Stimulated activated CD8-positive, alpha-beta memory T cell treated with anti-CD3 and anti-CD28 coated beads, Interleukin-7, amount 100 ng/mL, for 4 hours (primary cell): ENCODE data around the gene CALN1.

Experiments used
- DNase-seq, 2 donors: peaks; one replicate each; pipeline ENCODE4 v3.0.0-alpha.2; 2020; ENCODE audit warnings: low read depth in 2 of 2

Gene CALN1

DNA sequence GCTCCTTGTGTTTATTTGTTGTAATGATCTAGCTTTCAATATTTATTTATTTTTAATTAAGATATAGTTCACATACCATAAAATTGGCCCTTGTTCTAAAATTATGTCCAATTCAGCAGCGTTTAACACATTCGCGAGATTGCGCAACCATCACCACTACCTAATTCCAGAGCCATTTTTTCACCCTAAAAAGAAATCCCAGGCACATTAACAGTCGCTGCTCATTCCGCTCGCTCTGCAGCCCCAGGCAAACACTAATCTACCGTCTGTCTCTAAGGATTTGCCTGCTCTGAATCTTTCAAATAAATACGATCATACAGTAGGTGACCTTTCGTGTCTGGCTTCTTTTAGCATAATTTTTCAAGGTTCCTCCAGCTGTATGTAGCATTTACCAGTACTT, 616.7 kb downstream of the CALN1 start:
- DNase-seq: no peak

DNA sequence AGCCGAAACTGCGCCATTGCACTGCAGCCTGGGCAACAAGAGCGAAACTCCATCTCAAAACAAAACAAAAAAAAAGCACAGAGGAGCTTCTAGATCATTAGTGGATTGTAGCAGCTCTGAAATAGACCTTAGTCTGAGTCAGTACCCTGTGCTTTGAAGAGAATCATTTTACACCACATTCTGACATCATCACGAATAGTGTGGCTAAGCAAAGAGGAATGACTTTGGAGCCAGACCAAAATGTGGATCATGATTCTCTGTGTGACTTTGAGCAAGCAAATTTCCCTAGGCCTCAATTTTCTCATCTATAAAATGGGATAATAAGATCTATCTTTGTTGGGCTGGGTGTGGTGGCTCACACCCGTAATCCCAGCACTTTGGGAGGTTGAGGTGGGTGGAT, 618.9 kb downstream of the CALN1 start:
- DNase-seq: no peak

DNA sequence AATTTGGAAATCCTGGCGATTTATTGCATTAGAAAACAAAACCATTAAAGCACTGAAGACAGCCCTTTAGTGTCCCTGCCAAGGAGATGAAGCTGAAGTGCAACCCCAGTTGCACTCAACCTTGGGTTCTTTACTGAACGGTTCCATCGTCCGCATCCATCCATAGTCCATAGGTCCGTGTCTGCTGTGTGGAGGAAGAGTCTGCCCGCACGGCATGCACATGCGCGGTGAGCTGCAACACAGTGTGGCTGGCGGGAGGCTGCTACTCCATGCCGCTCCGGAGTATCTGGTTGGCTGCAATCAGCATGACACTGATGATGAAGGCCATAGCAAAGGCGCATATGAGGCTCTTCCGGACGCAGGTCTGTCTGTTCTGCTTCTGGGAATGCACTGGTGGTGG, 624.6 kb downstream of the CALN1 start:
- no peak for DNase-seq

DNA sequence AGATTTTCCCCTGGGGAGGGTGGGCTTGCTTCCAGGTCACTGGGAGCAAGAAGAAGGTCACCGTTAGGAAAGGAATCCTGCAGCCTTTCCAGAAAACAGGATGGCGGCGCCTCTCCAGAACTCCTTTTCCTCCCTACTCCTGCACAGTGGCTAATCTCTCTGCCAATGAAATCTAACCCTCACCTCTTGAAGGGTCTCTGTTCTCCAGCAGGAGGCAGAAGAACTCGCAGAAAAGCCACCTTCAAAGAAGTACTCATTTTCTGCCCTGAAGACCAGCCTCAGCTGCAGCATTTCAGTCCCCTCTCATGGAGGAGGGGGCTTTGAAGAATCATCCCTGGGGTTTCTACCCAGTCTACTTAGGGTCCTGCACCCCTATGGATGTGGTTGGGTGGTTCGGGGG, 626.9 kb downstream of the CALN1 start:
- no peak for DNase-seq

- DNase-seq: no peak
These were observed 627.4 kb downstream of the CALN1 start for GRCh38 chr7:71784781-71785180.

DNA sequence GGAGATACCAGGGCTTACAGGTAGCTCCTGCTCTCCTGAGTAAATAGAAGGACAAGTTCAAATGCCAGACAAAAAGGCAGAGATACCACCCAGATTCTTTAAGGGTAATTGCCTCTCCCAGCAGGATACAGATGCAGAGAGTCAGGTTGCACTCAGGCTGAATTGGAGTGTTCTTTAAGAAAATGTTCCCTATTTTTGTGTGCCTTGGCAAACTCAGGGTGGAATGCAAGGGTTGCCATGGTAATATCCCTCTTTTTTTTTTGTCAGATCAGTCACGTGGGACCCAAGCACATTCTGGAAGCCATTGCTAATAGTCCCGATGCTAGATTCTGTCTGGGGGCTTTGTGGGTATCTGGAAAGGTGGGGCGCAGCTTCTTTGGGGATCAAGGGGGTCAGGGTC, 628.0 kb downstream of the CALN1 start:
- DNase-seq: no peak

- DNase-seq: no peak
These were observed 628.4 kb downstream of the CALN1 start for GRCh38 chr7:71783779-71784178.

DNA sequence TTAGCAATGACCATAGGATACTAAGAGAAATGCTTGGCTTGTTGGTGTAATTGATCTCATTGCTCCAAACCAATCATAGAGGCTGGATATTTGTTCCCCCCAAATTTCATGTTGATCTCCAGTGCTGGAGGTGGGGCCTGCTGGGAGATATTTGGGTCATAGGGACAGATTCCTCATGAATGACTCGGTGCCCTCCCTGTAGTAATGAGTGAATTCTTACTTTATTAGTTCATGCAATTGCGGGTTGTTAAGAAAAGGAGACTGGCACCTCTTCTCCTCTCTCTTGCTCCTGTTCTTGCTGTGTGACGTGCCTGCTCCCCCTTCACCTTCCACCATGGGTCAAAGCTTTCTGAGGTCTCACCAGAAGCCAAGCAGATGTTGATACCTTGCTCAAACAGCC, 630.1 kb downstream of the CALN1 start:
- DNase-seq: no peak

DNA sequence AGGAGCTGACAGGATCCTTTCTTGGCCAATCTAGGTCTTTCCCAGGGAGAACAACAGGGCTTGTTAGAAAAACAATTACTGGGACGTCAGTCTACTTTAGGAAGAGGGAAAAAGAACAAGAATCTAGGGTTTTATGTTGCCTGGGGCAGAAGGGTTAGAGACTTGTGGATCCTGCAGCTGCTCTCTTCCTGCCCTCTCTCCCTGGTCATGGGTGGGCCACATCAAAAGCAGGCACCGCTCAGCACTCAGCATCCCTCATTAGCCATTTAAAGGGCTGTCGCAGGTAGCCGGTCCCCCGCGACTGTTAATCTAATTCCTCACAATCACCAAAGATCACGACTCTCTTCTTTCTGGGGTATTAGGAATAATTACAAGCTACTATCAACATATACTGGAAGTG, 631.9 kb downstream of the CALN1 start:
- DNase-seq: no peak

- DNase-seq: no peak
These were observed 634.9 kb downstream of the CALN1 start for GRCh38 chr7:71777278-71777677.

GRCh38 chr7:71776726-71777125, 635.4 kb downstream of the CALN1 start:
- DNase-seq: no peak

GRCh38 chr7:71775648-71776047, 636.5 kb downstream of the CALN1 start:
- DNase-seq: no peak

DNA sequence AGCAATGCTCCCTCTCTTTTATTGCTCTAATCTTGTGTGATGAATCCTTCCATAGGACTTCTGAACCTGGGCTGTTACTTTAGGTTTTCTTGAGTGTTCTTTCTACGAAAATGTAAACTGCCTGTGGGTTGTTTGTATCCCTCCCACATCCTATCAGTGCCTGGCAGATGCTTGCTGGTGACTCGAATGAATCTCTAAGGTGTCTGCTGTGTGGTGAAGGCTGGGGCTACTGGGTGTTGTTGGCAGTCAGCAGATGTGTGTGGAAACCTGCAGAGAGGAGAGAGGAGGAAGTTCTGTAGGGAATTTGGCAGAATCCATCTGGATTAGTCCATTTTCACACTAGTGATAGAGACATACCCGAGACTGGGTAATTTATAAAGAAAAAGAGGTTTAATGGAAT, 639.4 kb downstream of the CALN1 start:
- DNase-seq: no peak

- DNase-seq: no peak
These were observed 641.8 kb downstream of the CALN1 start for GRCh38 chr7:71770269-71770907.

- no peak for DNase-seq
These were observed 642.8 kb downstream of the CALN1 start for GRCh38 chr7:71769326-71769725.

- DNase-seq: no peak
These were observed 643.7 kb downstream of the CALN1 start for GRCh38 chr7:71768450-71768849.

- DNase-seq: no peak
These were observed 646.1 kb downstream of the CALN1 start for GRCh38 chr7:71766016-71766415.

GRCh38 chr7:71761336-71761735, 650.8 kb downstream of the CALN1 start:
- no peak for DNase-seq

- no peak for DNase-seq
These were observed 657.3 kb downstream of the CALN1 start for GRCh38 chr7:71754828-71755227.

DNA sequence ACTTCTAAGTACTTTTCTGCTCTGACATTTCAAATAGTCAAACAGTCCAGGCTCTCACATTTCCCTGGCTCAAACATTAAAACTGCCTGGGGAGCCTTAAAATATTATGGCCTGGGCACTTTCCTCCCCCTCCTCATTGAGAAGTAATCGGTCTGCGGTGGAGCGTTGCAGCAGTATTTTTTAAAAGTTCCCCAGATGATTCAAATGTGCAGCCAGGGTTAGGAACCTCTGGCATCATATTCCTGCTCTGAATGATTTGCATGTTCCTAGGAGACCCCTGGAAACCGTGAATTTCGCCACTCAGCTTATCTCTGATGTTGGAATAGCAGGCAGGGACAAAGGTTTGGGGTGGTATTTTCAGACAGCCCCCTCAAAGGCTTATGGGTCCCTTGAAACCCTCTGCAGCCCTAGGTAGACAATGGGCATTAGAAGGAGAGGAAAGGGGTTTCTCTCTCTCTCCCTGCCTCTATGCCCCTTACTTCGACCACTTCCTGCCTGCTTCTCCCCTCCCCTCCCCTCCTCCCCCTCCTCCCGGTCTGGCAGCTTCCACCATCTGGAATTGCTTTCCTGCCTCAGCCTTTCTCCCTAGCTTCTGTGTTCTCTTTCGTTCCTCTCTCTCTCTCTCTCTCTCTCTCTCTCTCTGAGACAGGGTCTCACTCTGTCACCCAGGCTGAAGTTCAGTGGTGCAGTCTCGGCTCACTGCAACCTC, 658.0 kb downstream of the CALN1 start:
- DNase-seq: no peak

DNA sequence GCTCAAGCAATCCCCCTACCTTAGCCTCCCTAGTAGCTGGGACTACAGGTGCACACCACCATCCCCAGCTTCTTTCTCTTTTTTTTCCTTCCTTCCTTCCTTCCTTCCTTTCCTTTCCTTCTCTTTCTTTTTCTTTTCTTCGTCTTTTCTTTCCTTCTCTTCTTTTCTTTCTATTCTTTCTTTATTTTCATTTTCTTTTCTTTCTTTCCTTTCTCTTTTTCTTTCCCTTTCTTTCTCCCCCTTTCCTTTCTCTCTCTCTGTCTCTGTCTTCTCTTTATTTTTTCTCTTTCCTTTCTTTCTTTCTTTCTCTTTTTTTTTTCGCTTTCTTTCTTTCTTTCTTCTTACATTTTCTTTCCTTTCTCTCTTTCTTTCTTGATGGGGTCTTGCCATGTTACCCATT, 658.9 kb downstream of the CALN1 start:
- DNase-seq: no peak

GRCh38 chr7:71752171-71752935, 659.8 kb downstream of the CALN1 start:
- no peak for DNase-seq

DNA sequence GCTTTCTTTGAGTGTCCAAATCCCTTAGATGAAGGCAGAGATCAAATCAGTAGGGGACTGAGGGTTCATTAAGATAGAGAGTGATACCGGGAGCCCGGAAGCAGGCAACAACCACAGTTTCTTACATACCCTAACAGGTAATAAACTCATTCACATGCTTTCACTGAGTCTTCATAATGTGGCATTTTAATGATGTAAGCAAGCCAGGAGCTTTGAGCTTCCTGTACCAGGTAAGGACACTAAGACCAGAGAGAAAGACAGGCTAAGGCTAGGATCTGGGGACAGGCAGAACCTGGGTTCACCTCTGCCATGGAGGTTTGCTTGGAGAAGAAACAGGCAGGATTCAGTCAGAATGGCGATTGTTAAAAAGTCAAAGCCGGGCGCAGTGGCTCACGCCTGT, 661.8 kb downstream of the CALN1 start:
- DNase-seq: no peak
